Esophagus squamous epithelium (tissue), 4 donors: ENCODE results near the gene CNTN4.

Source experiments
- POLR2A ChIP-seq, 4 donors: fragments of 450-650 bp; IDR thresholded peaks; one replicate each; pipeline ENCODE4 v1.6.1; 2017; ENCODE audit warnings: antibody characterized with exemption in 4 of 4, mild to moderate bottlenecking in 4 of 4, moderate library complexity in 3 of 4
- TF ChIP-seq, protein P1 (sequence below), 6 experiments: fragments of 450-650 bp in 4 of 6; fragments of 200-600 bp in 2 of 6; sonication (generic) in 2 of 6; IDR thresholded peaks; one replicate each; pipeline ENCODE4 v1.5.1; 2016 to 2019; ENCODE audit warnings: antibody characterized with exemption in 6 of 6, mild to moderate bottlenecking in 4 of 6, moderate library complexity in 4 of 6

GRCh38 chr3:2910997-2911396 lies 812.3 kb downstream of the CNTN4 start:
- TF ChIP-seq, protein P1, sequence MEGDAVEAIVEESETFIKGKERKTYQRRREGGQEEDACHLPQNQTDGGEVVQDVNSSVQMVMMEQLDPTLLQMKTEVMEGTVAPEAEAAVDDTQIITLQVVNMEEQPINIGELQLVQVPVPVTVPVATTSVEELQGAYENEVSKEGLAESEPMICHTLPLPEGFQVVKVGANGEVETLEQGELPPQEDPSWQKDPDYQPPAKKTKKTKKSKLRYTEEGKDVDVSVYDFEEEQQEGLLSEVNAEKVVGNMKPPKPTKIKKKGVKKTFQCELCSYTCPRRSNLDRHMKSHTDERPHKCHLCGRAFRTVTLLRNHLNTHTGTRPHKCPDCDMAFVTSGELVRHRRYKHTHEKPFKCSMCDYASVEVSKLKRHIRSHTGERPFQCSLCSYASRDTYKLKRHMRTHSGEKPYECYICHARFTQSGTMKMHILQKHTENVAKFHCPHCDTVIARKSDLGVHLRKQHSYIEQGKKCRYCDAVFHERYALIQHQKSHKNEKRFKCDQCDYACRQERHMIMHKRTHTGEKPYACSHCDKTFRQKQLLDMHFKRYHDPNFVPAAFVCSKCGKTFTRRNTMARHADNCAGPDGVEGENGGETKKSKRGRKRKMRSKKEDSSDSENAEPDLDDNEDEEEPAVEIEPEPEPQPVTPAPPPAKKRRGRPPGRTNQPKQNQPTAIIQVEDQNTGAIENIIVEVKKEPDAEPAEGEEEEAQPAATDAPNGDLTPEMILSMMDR (IDR thresholded peaks at IDR 0.05), result no peak
- TF ChIP-seq POLR2A (IDR thresholded peaks at IDR 0.05), result no peak
